HG02943 (cell line): ENCODE measurements around the gene NUP214.
"Not testable (repeated sequence)": the region's sequence is repeated elsewhere in the genome, so short reads cannot be mapped to it uniquely, and the experiment has no call there.

Experiments
- ATAC-seq: cut with Tn5 transposase; IDR thresholded peaks from one replicate; pipeline ENCODE4 v1.9.1; 2021; ENCODE audit warnings: mild to moderate bottlenecking, low read depth, moderate library complexity; ENCODE audit not compliant: unreplicated experiment

The NUP214 gene

DNA sequence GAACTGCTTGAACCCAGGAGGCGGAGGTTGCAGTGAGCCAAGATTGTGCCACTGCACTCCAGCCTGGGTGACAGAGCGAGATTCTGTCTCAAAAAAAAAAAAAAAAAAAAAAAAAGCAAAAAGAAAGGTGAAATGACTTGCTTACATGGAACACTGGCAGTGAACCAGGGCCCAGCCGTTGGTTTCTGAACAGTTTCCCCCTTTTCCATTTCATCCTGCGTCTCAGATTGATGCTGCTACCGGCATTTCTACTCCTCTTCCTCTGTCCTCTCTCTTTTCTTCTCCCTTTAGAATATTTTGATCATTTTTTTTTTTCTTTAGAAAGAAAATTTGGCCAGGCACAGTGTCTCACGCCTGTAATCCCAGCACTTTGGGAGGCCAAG lies 10.0 kb upstream of the NUP214 start:
- ATAC-seq, result not testable (repeated sequence)

GRCh38 chr9:131116281-131117120 lies 8.9 kb upstream of the NUP214 start:
- ATAC-seq, result no peak

GRCh38 chr9:131117121-131117761 lies 8.1 kb upstream of the NUP214 start:
- no peak for ATAC-seq

DNA sequence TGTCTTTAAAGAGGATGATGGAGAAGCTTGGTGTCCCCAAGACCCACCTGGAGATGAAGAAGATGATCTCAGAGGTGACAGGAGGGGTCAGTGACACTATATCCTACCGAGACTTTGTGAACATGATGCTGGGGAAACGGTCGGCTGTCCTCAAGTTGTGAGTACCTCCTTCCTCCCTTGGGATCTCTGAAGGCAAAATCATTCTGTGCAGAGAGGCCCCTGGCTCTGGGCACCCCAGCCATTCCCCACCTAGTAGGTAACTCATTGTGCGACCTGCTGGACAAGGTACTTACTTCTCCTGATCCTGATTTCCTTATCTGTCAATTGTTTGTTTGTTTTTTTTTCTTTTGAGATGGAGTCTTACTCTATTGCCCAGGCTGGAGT lies 7.6 kb upstream of the NUP214 start:
- ATAC-seq, result no peak

- ATAC-seq, result no peak
These were observed 5.8 kb upstream of the NUP214 start for GRCh38 chr9:131119600-131119999.

- ATAC-seq, result no peak
These were observed 4.7 kb upstream of the NUP214 start for GRCh38 chr9:131120620-131121228.

- ATAC-seq, result no peak
These were observed 4.0 kb upstream of the NUP214 start for GRCh38 chr9:131121346-131121745.

DNA sequence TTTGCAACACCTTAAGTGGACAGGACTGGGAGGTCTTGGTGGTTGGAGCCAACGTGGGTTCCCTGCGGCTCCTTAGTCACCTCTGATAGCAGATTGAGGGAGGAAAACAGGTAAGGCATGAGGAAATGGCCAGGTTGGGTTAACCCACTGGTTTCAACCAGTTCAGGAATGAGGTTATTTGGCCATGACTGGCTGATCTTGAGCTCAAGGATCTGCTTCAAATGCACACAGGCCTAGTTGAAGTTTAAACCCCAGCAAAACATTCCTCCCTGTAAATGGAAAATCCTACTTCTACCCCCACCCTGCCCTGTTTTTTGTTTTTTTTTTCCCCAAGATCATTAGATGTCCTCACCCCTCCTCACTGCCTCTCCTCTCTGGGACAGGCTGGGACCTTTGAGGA lies 3.2 kb upstream of the NUP214 start:
- no peak for ATAC-seq

DNA sequence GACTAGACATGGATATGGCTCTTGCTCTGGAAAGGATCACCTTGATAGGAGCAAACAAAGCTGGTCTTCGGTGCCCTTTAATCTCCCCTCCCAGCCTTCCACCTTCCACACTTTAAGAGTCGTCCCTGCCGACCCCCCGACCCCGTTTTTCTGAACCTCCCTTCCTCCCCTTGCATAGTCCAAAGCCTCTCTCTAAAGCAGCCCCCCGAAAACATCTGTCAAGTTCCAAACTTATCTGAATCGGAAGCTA lies 423 bp upstream of the NUP214 start:
- no peak for ATAC-seq

DNA sequence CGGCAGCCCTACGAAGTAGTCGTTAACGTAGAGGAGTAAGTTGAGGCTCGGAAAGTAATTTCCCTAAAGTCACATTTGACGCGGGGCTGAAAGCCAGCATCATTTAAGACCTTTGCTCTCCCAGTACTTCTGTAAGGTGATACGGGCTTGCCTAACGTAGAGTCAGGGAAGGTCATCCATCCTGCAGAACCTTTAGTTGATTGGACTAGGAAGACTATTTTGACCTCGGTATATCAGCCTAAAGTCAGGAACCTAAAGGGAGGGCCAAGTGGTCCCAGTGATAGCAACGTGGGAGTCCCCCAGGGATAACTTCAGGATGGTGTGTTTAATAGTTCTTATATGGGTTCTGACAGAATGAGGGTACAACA lies 657 bp downstream of the NUP214 start:
- ATAC-seq, result no peak

DNA sequence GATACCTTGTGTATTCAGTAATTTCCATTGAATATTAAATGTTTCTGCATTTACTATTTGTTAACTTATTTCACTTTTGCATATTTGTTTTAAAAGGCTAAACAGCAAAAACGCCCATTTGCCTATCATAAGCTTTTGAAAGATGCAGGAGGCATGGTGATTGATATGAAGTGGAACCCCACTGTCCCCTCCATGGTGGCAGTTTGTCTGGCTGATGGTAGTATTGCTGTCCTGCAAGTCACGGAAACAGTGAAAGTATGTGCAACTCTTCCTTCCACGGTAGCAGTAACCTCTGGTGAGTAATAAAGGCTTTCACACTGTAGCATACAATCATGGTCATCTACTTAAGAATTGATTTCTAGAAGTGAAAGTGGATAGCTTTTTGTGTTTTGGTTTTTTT lies 3.8 kb downstream of the NUP214 start:
- no peak for ATAC-seq

DNA sequence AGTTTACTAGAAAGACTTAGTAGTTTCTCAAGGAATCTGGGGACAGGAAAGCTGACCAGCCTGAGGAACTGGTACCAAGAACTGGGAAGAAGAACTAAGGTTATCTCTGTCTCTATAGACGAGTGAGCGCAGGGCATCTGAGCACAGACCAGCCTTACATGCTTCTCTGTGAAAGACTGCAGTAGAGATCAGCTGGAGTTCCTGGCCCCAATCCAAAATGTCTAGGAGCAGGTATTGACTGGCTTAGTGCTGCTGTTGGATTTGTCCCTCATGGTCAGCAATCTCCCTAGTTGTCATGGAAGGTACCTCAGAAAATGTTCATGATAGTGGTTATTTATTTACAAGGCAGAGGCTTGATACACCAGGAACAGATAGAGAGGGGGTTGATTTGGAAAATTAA lies 13.3 kb downstream of the NUP214 start:
- no peak for ATAC-seq

DNA sequence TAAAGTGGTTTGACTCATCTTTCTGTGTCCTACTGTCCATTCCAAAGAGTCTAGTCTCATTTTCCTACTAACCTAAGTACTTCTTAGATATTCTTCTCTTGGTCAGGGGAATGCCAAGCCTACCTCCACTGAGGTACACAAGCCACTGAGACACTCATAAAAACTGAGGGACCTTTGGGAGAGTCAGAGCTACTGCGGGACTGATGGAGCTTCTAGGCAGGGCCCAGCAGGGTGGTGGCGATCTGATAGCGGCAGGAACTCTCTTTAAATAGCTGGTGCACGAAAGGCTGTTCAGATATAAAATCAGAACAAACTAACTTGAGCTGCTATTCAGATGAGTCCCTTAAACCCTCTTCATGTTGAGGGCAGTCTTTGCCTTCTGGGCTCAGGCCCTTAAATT lies 14.7 kb downstream of the NUP214 start:
- no peak for ATAC-seq

GRCh38 chr9:131140550-131140949 lies 15.2 kb downstream of the NUP214 start:
- ATAC-seq, result no peak

- ATAC-seq, result no peak
These were observed 16.8 kb downstream of the NUP214 start for GRCh38 chr9:131142160-131142559.

GRCh38 chr9:131144201-131144600 lies 18.8 kb downstream of the NUP214 start:
- no peak for ATAC-seq

DNA sequence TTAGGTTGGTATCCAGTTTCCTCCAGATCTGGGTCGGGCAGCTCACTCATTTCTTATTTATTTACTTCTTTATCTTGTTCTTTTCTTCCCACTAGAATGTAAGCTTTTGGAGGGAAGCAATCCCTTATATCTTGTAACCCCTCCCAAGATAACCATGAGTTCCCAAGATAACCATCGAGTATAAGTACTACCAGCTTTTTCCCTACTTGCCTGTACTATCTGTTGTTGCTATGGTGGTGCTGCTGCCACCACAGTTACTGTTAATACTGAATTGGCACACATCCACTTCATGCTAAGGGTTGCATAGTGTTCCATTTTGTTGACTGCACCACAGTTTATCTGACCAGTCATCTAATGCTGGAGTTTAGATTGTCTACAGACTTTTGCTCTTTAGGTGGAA lies 19.9 kb downstream of the NUP214 start:
- ATAC-seq, result no peak

DNA sequence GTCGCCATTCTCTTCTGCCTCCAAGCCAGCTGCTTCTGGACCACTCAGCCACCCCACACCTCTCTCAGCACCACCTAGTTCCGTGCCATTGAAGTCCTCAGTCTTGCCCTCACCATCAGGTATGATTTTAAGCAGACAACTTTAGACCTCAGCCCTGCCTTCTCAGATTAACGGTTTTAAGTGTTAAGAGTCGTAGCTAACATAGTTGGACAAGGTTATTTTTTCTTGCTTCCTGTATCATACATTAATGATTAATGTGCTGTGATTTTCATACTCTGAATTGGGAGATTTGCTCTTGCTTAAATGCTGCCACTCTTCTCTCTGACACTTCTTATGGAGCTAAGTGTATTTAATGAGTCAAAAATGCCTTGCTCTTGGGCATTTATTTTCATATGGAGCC lies 20.8 kb downstream of the NUP214 start:
- no peak for ATAC-seq

- no peak for ATAC-seq
These were observed 22.9 kb downstream of the NUP214 start for GRCh38 chr9:131148276-131148675.

GRCh38 chr9:131148966-131149687 lies 23.7 kb downstream of the NUP214 start:
- ATAC-seq, result no peak

GRCh38 chr9:131149688-131150053 lies 24.3 kb downstream of the NUP214 start:
- ATAC-seq, result no peak

DNA sequence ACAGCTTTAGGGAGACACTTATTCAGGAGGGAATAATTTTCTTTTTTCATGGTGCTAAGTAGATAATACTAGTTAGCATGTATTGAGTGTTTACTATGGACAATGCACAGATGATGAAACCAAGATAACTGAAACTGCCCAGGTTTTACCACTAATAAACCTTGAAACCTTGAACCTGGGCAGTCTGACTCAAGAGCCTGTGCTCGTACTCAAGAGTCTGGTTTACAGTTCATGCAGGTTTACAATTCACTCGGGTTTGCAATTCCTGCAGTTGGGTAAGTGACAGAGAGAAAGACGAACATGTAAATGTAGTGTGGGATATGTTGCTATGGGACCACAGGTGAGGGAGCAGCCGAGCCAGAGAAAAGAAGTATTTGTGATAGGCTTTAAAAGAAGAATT lies 28.2 kb downstream of the NUP214 start:
- ATAC-seq, result no peak
